HG03025 (cell line): ENCODE results near the gene UST.
"Not testable (repeated sequence)": the region's sequence is repeated elsewhere in the genome, so short reads cannot be mapped to it uniquely, and the experiment has no call there.

Source experiments
- ATAC-seq: cut with Tn5 transposase; IDR thresholded peaks from one replicate; pipeline ENCODE4 v1.9.1; 2021; ENCODE audit warnings: mild to moderate bottlenecking, moderate library complexity; ENCODE audit not compliant: unreplicated experiment, low FRiP score

The UST gene

GRCh38 chr6:149025061-149025460, 278.2 kb downstream of the UST start:
- ATAC-seq = no peak

GRCh38 chr6:149026530-149026942, 279.7 kb downstream of the UST start:
- ATAC-seq = no peak

- ATAC-seq = no peak
Observed at GRCh38 chr6:149027484-149027883, 280.7 kb downstream of the UST start.

- ATAC-seq = no peak
Observed at GRCh38 chr6:149028767-149029405, 282.1 kb downstream of the UST start.

- no peak for ATAC-seq
Observed at GRCh38 chr6:149031201-149031858, 284.5 kb downstream of the UST start.

- ATAC-seq = peak; percentile 19
Observed at GRCh38 chr6:149031859-149032598, 285.2 kb downstream of the UST start.

- peak; percentile 81 for ATAC-seq
Observed at GRCh38 chr6:149032599-149033405, 286.0 kb downstream of the UST start.

GRCh38 chr6:149033454-149033853, 286.6 kb downstream of the UST start:
- no peak for ATAC-seq

GRCh38 chr6:149035766-149036165, 288.9 kb downstream of the UST start:
- ATAC-seq = no peak

- no peak for ATAC-seq
Observed at GRCh38 chr6:149037051-149037671, 290.3 kb downstream of the UST start.

- not testable (repeated sequence) for ATAC-seq
Observed at GRCh38 chr6:149039025-149039424, 292.2 kb downstream of the UST start.

- no peak for ATAC-seq
Observed at GRCh38 chr6:149041953-149042352, 295.1 kb downstream of the UST start.

GRCh38 chr6:149043476-149044130, 296.8 kb downstream of the UST start:
- no peak for ATAC-seq

- ATAC-seq = no peak
Observed at GRCh38 chr6:149044528-149044927, 297.7 kb downstream of the UST start.

GRCh38 chr6:149045404-149045803, 298.6 kb downstream of the UST start:
- ATAC-seq = no peak

- no peak for ATAC-seq
Observed at GRCh38 chr6:149046164-149046821, 299.5 kb downstream of the UST start.

GRCh38 chr6:149046822-149047246, 300.0 kb downstream of the UST start:
- ATAC-seq = peak; percentile 73

GRCh38 chr6:149049230-149049629, 302.4 kb downstream of the UST start:
- ATAC-seq = no peak

- ATAC-seq = no peak
Observed at GRCh38 chr6:149050160-149050559, 303.3 kb downstream of the UST start.
